AG08395 (cell line): ENCODE results near the gene CCDC57.
"Not testable (repeated sequence)": the region's sequence is repeated elsewhere in the genome, so short reads cannot be mapped to it uniquely, and the experiment has no call there.

Experiments used
- DNase-seq: peaks from one replicate; pipeline ENCODE4 v3.0.0; 2012; ENCODE audit warnings: mixed read lengths, low spot score

The CCDC57 gene

DNA sequence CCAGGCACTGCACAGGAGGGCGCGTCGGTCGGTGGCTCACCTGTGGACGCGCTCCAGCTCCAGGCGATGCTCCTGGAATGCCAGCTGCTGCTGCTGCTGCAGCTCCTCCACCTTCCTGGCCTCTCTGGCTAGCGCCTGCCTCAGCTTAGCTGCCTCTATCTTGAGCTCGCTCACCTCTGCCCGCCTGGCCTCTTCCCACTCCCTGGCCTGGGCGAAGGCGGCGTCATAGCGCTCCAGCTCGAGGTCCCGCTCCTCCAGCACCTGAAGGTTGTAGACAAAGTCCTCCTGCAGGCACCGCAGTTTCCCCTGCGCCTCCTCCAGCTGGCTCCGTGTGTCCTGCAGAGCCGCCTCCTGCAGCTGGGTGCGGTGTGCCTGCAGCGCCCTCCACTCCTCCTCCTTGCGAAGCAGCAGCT is 11.1 kb downstream of the CCDC57 start:
- no peak for DNase-seq

DNA sequence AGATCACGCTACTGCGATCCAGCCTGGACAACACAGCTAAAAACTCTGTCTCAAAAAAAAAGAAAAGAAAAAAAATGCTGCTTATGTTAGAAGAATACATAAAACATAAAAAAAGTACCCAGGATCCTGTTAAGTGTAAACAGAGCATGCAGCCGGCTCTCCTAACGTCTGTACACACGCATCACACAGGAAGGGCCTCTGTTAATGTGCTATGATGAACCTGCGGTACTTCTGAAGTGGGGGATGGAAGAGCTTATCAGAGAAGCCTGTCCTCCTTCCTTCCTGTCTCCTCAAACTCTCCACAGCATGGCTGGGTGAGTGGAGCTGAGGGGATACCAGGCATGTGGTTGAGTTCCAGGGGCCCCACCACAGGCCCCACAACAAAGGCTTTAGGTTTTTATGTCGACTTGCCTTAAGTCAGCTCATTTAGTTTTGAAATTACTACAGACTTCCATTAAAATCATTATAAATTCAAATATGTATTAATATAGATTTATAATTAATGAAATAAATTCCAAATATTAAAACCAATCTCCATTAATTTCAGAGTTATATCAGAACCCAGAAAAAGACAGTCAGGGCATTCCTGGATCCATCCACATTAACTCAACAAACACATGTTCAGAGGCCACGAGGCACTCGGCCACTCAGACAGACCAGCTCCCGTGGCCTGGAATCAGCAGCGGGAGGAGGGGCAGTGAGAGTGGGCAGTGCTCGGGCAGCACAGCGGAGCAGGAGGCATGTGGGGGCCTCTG is 11.7 kb downstream of the CCDC57 start:
- DNase-seq: no peak

DNA sequence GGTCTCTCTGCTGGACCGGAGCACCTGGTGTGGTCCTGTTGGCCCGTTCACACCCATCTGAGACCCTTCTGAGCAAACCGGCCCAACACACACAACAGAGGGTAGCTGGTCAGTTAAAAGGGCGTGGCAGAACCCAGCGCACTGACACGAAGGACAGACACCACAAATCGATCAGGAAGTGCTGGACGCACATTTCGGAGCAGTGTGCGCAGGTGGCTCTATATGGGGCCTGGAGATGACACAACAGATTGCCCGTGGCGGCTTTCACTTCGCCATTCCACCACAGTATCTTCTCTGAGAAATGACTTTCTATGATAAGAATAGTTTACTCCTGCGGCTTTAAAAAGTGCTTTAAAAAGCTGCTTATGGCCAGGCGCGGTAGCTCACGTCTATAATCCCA is 12.5 kb downstream of the CCDC57 start:
- no peak for DNase-seq

DNA sequence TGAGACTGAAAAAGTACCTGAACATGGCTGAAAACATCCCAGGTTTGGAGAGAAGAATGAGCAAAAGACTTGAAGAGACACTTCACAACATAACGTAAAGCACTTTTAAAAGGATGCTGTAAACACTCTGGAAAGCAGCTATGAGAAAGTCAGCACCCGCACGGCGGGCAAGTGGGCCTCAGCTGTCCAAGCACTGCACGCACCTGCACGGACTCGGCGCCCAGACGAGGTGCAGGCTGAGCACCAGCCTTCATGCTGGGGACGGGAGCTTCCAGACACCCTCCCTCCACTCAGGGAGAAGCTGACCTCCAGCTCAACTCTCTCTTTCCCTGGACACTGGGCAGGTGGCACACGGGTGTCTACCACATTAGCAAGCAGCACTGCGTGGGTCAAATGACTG is 13.1 kb downstream of the CCDC57 start:
- DNase-seq: no peak

DNA sequence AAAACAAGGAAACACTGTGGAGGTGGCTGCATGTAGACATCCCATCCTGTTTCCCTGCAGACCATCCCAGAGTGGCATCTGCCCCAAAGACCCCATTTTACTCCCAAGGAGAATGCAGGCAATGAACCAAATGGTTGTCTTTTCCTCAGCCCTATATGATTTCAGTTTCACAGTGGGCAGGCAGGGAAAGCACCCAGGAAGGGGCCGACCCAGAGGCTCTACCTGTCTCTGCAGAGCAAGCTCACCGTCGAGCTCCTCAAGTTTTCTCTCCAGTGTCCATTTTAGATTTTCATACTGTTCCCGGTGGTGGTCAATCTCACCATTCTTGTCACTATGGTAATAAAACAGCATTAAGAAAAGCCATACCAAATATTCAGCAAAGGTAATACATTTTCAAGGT is 14.6 kb downstream of the CCDC57 start:
- no peak for DNase-seq

DNA sequence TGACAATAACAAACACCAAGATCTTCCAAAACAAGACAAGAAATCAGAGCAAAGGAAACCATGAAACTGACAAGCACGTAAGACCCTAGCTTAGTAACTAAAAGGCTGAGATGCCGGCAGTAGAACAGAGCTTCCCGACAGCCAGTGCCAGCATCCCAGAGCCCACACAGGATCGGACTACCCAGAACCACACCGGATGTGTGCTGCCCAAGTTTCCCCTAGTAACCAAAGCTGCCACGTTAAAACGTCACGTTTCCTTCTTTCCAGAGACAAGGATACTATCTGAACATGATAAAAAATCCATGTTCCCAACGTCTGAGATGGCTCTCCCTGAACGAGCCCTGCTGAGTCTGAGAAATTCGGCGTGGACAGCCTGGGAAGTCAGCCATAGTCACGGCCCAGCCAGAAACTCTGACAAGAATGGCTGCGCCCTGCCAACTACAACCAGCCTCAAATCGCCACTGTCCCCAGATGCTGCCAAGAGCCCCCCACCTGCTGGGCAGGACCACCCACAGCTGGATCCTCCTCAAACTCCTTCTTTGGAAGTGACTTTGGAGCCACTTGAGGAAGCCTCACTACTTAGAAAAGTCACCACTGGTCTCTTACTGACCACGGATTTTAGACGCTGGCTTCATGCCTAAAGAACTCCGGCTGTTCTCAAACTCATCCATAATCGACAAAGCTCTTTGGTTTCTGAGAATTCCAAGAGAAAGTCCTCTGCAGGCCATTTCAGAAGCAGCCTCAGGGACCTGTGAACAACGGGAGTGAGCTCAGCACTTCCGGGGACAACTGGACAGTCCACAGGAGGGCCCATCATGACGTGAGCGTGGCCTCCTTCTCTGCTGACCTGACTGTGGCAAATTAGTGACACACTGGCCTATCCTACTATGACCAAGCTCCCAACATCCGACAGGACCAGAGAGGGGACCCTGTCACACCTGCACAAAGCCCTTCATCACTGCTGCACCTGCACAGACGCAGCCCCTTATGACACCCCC is 16.7 kb downstream of the CCDC57 start:
- no peak for DNase-seq

DNA sequence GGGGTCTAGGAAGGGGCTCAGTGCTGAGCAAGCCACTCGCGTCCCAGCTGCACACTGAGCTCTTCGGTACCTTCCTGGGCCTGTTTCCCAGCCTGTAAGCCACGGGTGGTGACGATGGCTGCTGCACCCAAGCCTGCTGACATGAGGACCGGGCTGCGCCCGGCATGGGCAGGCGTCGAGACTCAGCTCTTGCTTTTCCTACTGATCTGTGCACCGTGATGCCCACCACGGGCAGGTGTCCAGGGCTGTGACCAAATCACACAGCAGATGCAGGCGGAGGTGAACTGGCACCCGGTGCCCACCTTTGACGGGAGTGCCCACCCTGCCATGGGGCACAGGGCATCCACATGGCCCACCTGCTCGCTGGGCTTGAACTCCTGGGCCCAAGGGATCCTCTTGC is 17.9 kb downstream of the CCDC57 start:
- DNase-seq: no peak

DNA sequence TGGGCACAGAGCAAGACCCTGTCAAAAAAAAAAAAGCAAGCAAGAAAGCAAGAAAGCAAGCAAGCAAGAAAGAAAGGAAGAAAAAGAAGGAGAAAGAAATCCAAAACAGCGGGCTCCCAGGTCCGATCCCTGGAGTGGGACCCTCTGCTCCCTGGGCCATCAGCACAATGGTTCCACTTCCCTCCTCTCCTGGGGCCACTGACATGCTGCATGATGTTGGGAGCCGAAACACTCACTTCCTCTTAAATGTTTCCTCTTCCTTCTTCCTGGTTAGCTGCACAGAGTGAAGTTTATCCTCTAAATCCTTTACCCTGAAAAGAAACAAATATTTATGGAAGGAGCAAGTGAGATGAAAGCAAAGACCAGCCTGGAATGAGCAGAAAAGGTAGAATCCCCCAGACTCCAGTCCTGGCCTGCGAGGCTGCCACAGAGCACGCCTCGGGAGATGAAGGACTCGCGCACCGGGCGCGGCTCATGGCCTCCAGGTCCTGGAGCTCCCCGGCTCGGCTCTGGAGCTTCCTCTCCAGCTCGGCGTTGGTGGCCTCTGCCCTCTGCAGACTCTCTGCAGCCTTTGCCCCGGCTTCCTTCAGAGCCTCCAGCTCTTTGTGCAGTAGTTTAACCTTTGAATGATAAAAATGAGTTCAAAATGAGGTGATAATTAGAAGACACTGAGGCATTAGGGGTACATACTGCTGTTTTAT is 19.0 kb downstream of the CCDC57 start:
- DNase-seq: no peak

DNA sequence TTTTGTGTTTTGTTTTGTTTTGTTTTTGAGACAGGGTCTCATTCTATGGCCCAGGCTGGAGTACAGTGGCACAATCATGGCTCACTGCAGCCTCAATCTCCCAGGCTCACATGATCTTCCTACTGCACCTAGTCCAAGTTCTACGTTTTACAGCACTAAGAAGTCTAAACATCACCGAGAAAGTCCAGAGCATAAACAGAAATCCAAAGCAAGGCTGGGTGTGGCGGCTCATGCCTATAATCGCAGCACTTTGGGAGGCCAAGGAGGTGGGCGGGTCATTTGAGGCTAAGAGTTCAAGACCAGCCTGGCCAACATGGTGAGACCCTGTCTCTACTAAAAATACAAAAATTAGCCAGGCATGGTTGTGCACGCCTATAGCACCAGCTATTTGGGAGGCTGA is 19.6 kb downstream of the CCDC57 start:
- not testable (repeated sequence) for DNase-seq

DNA sequence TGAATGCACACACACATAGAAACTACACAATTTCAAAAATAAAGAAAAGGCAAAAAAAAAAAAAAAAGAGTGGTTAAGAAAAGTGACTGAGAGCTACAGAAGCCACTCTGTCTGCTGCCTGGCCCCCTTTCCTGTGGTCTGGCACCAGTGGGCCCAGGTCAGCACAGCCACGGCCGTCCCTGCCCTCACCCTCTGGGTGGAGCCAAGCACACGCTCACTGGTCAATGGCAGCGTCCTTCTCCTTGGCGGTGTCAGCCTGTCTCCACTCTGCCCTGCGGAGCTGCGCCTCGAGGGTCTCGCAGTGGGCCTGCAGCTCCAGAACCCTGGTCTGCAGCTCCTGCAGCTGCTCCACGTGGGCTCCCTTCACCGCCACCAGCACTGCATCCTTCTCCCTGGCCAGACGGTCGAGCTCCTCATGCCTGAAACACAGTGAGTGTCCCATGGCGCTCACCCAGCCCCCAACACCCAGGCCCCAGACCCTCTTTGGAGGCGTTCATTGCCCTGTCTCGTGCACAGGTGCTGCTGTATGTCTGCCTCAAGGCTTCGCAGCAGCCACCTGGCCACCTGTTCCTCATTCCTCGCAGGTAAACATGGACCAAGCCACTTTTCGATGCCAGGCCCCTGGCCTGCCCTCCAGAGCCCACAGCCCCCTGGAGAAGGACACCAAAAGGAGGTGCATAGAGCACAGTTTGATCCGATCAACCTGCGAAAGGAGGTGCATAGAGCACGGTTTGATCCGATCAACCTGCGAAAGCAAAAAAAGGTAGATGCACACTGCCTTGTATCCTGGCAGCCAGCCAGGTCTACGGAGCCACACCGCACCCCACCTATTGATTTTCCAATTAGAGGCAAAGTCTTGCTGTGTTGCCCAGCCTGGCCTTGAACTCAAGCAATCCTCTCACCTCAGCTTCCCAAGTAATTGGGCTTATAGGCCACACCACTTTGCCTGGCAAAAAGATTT is 24.4 kb downstream of the CCDC57 start:
- DNase-seq: no peak

DNA sequence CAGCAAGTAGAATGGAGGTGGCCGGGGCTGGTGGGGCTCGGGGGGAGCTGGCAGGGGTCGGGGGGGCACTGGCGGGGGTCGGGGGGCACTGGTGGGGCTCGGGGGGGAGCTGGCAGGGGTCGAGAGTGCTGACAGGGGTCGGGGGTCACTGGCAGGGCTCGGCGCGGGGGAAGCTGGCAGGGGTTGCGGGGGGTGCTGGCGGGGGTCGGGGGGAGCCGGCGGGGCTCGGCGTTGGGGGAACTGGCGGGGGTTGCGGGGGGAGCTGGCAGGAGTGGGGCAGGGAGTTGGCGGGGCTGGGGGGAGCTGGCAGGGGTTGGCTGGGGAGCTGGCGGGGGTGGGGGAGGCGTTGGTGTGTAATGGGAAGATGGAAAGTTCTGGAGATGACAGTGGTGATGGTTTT is 25.1 kb downstream of the CCDC57 start:
- no peak for DNase-seq

DNA sequence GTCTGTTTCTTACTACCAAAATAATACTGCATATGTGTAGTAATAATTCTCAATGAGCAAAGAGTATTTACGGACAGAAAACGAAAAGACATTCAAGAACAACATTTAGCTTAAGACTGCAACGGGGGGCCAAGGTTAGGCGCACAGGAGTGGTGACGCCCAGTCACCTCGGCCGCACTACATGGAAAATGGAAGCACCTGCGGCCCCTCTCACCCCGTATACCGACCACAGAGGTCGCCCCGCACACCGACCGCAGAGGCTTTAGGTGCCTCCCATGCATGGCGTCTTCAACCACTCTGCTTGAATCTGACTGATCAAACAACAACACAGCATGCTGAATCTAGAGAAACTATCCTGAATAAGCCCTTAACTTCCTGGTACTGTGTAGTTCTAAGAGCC is 26.4 kb downstream of the CCDC57 start:
- DNase-seq: no peak

DNA sequence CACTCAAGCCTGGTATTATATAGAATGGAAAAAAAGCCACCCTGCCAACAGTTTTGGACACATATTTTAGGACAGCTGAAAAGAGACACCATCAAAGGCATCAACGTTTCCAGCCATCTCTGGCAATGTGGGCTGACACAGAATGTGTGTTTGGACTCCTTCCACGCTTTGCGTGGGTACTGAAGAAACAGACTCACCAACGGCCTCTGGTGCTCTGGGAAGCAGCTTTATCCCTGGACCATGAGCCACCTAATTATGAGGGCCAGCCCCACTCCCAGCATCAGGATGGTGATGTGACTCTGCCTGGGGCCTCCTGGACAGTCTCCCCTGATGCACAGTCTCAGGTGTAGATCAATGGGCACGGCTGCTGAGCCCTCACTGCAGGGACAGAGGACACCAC is 27.9 kb downstream of the CCDC57 start:
- DNase-seq: no peak

DNA sequence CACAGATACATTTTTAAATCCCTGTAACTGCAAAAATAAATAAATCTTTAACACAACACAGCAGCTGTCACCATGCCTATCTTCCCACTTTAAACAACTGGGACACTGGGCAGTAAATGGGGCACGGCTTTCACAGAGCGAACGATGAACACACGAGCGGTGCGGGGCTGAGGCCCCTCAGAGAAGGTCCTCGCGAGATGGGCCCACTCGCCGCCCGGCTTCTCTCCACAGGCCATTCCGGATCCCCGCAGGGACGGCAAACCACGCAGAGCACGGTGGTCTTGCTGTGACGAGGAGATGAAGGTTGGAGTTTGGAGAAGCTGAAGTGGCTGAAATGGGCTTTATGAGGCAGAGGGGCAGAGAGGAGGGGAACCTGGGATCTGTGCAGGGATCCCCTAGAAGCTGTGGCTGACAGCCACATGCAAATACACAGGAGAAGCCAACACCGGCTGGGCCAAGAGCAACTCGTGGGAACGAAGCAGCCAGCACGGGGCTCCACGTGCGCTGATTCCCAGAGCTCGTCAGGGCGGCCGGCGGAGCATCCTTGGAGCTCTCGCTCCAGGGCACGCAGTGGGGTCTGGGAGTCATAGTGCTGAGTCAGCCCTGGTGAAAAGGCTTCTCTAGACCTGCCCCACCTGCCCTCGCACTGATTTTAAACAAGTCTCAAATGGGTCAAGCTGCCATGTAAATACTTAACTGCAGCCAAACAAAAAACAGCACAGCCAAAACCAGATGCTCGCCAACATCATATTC is 31.7 kb downstream of the CCDC57 start:
- no peak for DNase-seq

DNA sequence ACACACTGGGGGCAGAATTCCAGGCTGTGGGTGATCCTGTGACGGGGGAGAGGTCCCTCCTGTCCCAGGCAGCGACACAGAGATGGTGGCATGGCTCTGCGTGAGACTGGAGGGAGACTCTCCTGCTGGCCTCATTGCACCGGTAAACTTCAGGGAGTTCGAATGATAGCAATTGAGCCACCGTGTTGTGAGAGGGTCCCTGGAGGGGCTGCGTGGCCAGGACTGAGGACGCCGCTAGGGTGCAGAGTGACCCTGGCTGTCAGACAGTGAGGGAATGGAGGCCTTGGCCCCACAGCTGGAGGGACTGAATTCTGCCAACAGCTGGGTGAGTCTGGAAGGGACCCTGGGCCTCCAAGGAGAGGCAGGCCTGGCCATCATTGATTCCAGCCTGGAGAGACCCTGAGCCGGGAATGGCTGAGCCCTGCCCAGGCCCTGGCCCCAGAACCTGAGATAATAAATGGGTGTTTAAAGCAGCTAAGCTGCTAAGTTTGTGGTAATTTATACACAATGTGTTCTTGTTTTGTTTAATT is 32.6 kb downstream of the CCDC57 start:
- DNase-seq: no peak

DNA sequence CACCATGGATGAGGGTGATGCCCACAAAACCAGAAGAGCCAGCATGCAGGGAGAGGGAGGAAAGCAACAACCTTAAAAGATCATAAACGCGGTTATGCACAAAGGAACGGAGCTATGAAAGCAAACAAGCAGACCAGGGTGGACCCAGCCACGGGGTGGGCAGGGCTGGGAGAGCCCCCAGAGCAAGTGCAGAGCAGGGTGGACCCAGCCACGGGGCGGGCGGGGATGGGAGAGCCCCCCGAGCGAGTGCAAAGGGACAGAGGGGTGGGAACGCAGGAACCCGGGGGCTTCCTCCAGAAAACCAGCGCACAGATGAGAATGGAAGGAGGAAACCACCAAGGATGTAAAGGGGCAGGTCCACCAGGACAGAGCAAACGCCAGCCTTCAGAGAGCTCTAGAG is 33.2 kb downstream of the CCDC57 start:
- DNase-seq: no peak

DNA sequence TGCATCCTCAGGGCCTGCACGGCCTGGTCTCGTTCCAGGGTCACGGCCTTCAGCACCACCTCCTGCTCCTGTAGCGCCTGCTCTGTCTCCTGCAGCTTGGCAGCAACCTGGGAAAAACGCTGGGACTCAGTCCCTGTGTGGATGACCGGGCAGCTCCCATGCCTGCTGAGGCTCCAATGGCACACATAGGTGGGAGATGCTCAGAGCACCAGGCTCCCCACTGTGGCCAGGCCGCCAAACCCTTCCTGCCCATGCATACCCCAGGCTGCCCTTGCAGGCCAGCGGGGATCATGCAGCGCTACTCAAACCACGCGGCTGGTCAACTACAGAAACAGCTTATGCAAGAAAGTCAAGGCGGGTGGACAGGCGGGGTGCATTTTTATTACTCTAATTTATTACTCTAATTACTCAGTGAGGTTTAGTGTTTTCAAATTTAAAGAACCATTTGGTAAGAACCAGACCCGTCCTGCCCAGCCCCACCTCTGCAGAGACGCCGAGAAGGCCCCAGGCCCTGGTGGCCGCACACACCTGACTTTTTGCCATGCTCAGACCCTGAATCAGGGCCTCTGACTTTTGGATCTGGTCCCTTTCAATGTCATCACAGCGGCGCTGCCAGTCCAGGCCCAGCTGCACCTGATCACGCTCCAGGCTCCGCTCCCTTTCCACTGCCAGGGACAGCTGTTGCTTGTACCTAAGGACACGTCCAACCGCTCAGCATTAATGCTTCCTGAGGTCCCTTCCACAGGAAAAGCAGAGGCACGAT is 34.0 kb downstream of the CCDC57 start:
- no peak for DNase-seq

DNA sequence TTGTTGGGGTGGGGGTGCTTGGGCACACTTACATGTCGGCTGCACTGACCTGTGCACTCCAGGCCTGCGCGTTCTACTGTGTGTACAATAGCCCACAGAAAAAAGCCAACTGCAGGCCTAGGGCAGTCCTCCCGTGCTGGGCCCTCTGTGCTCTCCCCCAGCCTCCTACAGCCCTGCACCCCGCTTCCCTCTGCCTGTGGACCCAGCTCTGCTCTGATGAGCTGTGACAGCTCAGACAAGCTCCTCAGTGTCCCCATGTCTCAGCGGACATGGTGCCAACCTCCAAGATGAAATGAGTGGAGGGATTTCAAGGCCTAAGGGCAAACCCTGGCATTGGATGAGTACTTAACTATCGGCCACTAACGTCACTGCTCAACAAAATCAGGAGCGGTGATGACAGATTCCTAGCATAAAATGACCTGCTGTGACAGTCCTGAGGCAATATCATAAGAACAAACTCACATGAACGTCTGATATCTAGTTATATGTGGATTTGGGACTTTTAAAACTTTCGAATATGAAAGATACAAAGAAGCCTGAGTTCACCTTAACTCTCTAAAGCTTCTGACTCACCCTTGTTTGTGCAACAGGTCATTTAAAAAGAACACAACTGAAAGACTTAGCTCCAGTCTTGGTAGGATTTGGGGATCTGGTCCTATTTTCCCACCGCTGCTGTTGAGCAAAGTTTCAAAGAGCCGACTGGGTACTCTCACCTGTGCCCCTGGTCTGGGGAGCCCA is 34.7 kb downstream of the CCDC57 start:
- DNase-seq: no peak

DNA sequence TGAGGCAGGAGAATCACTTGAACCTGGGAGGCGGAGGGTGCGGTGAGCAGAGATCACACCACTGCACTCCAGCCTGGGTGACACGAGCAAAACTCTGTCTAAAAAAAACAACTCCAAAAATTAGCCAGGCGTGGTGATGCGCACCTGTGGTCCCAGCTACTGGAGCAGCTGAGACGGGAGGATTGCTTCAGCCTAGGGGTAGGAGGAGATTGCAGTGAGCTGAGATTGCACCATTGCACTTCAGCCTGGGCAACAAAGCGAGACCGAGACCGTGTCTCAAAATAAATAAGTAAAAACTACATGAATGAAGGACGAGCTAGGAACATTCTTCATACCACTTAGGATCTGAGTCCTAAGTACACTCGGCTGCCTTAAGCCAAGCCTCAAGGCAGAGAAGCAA is 35.4 kb downstream of the CCDC57 start:
- no peak for DNase-seq
